Testis (tissue), 3 donors: ENCODE data around the gene SRD5A1. TPM values are rescaled to one million over a fixed set of nuclear protein-coding genes. Genes with fewer than 3 reads are reported as not detected.

Source experiments
- DNase-seq: peaks from one replicate; pipeline ENCODE4 v3.0.0-alpha.2; 2019
- H3K27ac ChIP-seq, 2 donors: fragments of 200-600 bp; sonication (generic); one replicate each; pipeline ENCODE4 v1.5.1; 2019
- H3K27me3 ChIP-seq: fragments of 200-600 bp; sonication (generic); one replicate; pipeline ENCODE4 v1.5.1; 2019
- H3K36me3 ChIP-seq: fragments of 200-600 bp; sonication (generic); one replicate; pipeline ENCODE4 v1.5.1; 2017; ENCODE audit warnings: low read depth; ENCODE audit errors: missing control alignments
- H3K4me1 ChIP-seq: fragments of 200-600 bp; sonication (generic); one replicate; pipeline ENCODE4 v1.5.1; 2019
- H3K4me3 ChIP-seq, 2 donors: fragments of 200-600 bp; sonication (generic); one replicate each; pipeline ENCODE4 v1.5.1; 2017 to 2019
- H3K9me3 ChIP-seq: fragments of 200-600 bp; sonication (generic); one replicate; pipeline ENCODE4 v1.5.1; 2017
- CTCF ChIP-seq, 3 experiments: fragments of 450-650 bp in 2 of 3; fragments of 200-600 bp in 1 of 3; sonication (generic) in 1 of 3; IDR thresholded peaks; one replicate each; pipeline ENCODE4 v1.5.1; 2016 to 2019; ENCODE audit warnings: antibody characterized with exemption in 3 of 3, mild to moderate bottlenecking in 2 of 3, moderate library complexity in 1 of 3
- POLR2A ChIP-seq: fragments of 450-650 bp; IDR thresholded peaks from one replicate; pipeline ENCODE4 v1.6.1; 2017; ENCODE audit warnings: antibody characterized with exemption, mild to moderate bottlenecking, moderate library complexity
- WGBS, 2 donors: methylation state at CpG; one replicate each; pipeline ENCODE4 v1.1.5; 2018; 5-methylcytosine and 5-hydroxymethylcytosine counted together
- intact Hi-C: fragments of 100-400 bp; cut with DNase I; formaldehyde crosslinking; loops from one replicate; pipeline ENCODE4 v1.15.1; 2023; ENCODE audit warnings: low total_unique reads
- polyA plus RNA-seq: library from polyadenylated mRNA; stranded (reverse); fragments of 350-450 nt; fragmentation: Illumina TruSeq; extraction: RNeasy Lipid Tissue Mini Kit (QIAGEN cat#74804); gene quantifications from one replicate; pipeline ENCODE4 v1.2.3, GENCODE V29; 2014; ENCODE audit warnings: low read depth, low replicate concordance; ENCODE audit not compliant: insufficient read depth
- total RNA-seq, 2 donors: library from RNA; depleted of rRNA; stranded (reverse); fragments of >200 nt; gene quantifications; one replicate each; pipeline ENCODE4 v1.2.3, GENCODE V29; 2016

Gene SRD5A1
- total and polyA plus RNA-seq, 3 donors from 2014 or later = 3.8 to 13.9 (median 7.9) TPM

GRCh38 chr5:6655432-6655831 is 22.2 kb downstream of the SRD5A1 start:
- Histone ChIP-seq H3K4me1 (no peaks in the 10 kb centered on the region), H3K4me3 (no peak overlapping the region), H3K27ac (no peak overlapping the region), H3K27me3 (no peaks in the 10 kb centered on the region), H3K36me3 (no peaks in the 10 kb centered on the region), H3K9me3 (no peaks in the 10 kb centered on the region)
- no peak for TF ChIP-seq CTCF (IDR thresholded peaks at IDR 0.05)
- no peak for TF ChIP-seq POLR2A
- no peak for DNase-seq
- intact Hi-C loops = no loop called here
- 96 to 97% methylated on average over 8 of the region's 8 CpGs for WGBS, 2 donors

- no peak for TF ChIP-seq POLR2A
- TF ChIP-seq CTCF (IDR thresholded peaks at IDR 0.05) = no peak
- no peaks in the 10 kb centered on the region for H3K36me3 ChIP-seq
- 96 to 98% methylated on average over 5 of the region's 5 CpGs for WGBS, 2 donors
- H3K27me3 ChIP-seq = no peaks in the 10 kb centered on the region
- no peaks in the 10 kb centered on the region for H3K9me3 ChIP-seq
- intact Hi-C loops = no loop called here
- no peaks in the 10 kb centered on the region for H3K4me1 ChIP-seq
- no peak overlapping the region for H3K4me3 ChIP-seq
- H3K27ac ChIP-seq = no peak overlapping the region
- DNase-seq = no peak
Observed at GRCh38 chr5:6656680-6657079, 23.4 kb downstream of the SRD5A1 start.

GRCh38 chr5:6659941-6660684 is 26.9 kb downstream of the SRD5A1 start:
- intact Hi-C loops = no loop called here
- Histone ChIP-seq H3K4me1 (no peaks in the 10 kb centered on the region), H3K9me3 (no peaks in the 10 kb centered on the region), H3K27me3 (no peaks in the 10 kb centered on the region), H3K36me3 (no peaks in the 10 kb centered on the region), H3K4me3 (no peak overlapping the region), H3K27ac (no peak overlapping the region)
- no peak for DNase-seq
- TF ChIP-seq CTCF (IDR thresholded peaks at IDR 0.05) (no peak), POLR2A (no peak)
- 89 to 93% methylated on average over 13 of the region's 13 CpGs for WGBS, 2 donors

GRCh38 chr5:6660688-6661087 is 27.4 kb downstream of the SRD5A1 start:
- Histone ChIP-seq H3K36me3 (no peaks in the 10 kb centered on the region), H3K4me1 (no peaks in the 10 kb centered on the region), H3K27me3 (no peaks in the 10 kb centered on the region), H3K4me3 (no peak overlapping the region), H3K9me3 (no peaks in the 10 kb centered on the region), H3K27ac (no peak overlapping the region)
- intact Hi-C loops = no loop called here
- DNase-seq = no peak
- TF ChIP-seq CTCF (IDR thresholded peaks at IDR 0.05) (no peak), POLR2A (no peak)
- WGBS, 2 donors = 95 to 96% methylated on average over 3 of the region's 3 CpGs

GRCh38 chr5:6666762-6667161 is 33.5 kb downstream of the SRD5A1 start:
- intact Hi-C loops = no loop called here
- WGBS, 2 donors = 90 to 93% methylated on average over 11 to 15 of the region's 15 CpGs

More at GRCh38 chr5:6666762-6667161, 33.5 kb downstream of the SRD5A1 start:
- no peaks in the 10 kb centered on the region for H3K27me3 ChIP-seq
- no peaks in the 10 kb centered on the region for H3K36me3 ChIP-seq
- H3K4me1 ChIP-seq = no peaks in the 10 kb centered on the region
- H3K27ac ChIP-seq = no peak overlapping the region
- no peak for DNase-seq
- no peak for TF ChIP-seq CTCF (IDR thresholded peaks at IDR 0.05)
- TF ChIP-seq POLR2A = no peak
- no peaks in the 10 kb centered on the region for H3K9me3 ChIP-seq
- no peak overlapping the region for H3K4me3 ChIP-seq
